Stomach (tissue), 4 donors: ENCODE data around the gene SGK2.

ENCODE experiments used
- EP300 ChIP-seq: sonication (generic); formaldehyde crosslinking; IDR thresholded peaks from one replicate; pipeline ENCODE4 v1.6.1; 2017; ENCODE audit warnings: antibody characterized with exemption
- POLR2A ChIP-seq, 4 donors: fragments of 450-650 bp; IDR thresholded peaks; one replicate each; pipeline ENCODE4 v1.6.1; 2016; ENCODE audit warnings: antibody characterized with exemption in 4 of 4, control low read depth in 2 of 4, mild to moderate bottlenecking in 1 of 4, moderate library complexity in 1 of 4
- POLR2AphosphoS5 ChIP-seq, 3 donors: sonication (generic); formaldehyde crosslinking; IDR thresholded peaks; one replicate each; pipeline ENCODE4 v1.6.1; 2016; ENCODE audit warnings: antibody characterized with exemption in 3 of 3
- TF ChIP-seq, protein P1 (sequence below), 7 experiments: fragments of 450-650 bp in 4 of 7; fragments of 200-600 bp in 3 of 7; sonication (generic) in 3 of 7; IDR thresholded peaks; one replicate each; pipeline ENCODE4 v1.5.1; 2016 to 2019; ENCODE audit warnings: antibody characterized with exemption in 7 of 7, control low read depth in 2 of 7, mild to moderate bottlenecking in 1 of 7

DNA sequence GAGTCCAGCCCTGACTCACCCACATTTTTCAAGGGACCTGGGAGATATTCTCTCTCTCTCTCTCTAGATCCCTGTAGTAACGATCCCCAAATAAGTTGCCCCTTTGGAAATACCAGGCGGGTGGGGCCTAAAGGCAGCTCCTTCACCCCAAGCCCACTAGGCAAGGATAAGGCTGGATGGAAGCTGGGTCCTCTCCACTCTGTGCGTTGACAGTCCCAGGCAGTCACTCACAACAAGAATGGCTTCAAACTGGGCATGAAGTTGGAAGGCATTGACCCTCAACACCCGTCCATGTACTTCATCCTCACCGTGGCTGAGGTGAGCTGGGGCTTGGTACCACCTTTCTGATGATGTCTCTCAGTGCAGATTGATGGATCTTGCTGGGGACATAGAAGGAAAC lies 29.8 kb upstream of the SGK2 start:
- TF ChIP-seq EP300 (no peak), POLR2AphosphoS5 (IDR thresholded peaks at IDR 0.05) (no peak), POLR2A (IDR thresholded peaks at IDR 0.05) (no peak)
- TF ChIP-seq, protein P1, sequence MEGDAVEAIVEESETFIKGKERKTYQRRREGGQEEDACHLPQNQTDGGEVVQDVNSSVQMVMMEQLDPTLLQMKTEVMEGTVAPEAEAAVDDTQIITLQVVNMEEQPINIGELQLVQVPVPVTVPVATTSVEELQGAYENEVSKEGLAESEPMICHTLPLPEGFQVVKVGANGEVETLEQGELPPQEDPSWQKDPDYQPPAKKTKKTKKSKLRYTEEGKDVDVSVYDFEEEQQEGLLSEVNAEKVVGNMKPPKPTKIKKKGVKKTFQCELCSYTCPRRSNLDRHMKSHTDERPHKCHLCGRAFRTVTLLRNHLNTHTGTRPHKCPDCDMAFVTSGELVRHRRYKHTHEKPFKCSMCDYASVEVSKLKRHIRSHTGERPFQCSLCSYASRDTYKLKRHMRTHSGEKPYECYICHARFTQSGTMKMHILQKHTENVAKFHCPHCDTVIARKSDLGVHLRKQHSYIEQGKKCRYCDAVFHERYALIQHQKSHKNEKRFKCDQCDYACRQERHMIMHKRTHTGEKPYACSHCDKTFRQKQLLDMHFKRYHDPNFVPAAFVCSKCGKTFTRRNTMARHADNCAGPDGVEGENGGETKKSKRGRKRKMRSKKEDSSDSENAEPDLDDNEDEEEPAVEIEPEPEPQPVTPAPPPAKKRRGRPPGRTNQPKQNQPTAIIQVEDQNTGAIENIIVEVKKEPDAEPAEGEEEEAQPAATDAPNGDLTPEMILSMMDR (IDR thresholded peaks at IDR 0.05), result no peak
